ENCODE data around the gene HYAL2. TPM values are rescaled to one million over a fixed set of nuclear protein-coding genes. Genes with fewer than 3 reads are reported as not detected.

Gene HYAL2
- total and polyA plus RNA-seq, 9 of the 15 experiments (the other 6 are each of a cell fraction or from before 2014, with no cell fraction given), result 0.36 to 22.7 (median 11.4) TPM; not detected in 1

- no peak for TF ChIP-seq RNF219 (CRISPR knock-in tag; IDR thresholded peaks at IDR 0.05)
- no peak for TF ChIP-seq POU5F1 (IDR thresholded peaks at IDR 0.05; ENCODE audit: borderline replicate concordance, low read depth, low read length, partially characterized antibody)
- no peak for TF ChIP-seq ZNF589 (CRISPR knock-in tag; IDR thresholded peaks at IDR 0.05; ENCODE audit: low read depth)
- no peak for TF ChIP-seq ZBTB2 (IDR thresholded peaks at IDR 0.05)
- peak; percentile 37; the same call in 1 of the 2 replicates for TF ChIP-seq CBX5 (IDR thresholded peaks at IDR 0.05; ENCODE audit: borderline replicate concordance, low read depth)
- no peak for TF ChIP-seq TSC22D4 (tag; IDR thresholded peaks at IDR 0.05)
- no peak for TF ChIP-seq ATF1 (CRISPR knock-in tag; IDR thresholded peaks at IDR 0.05)
- TF ChIP-seq ATF1 (tag; IDR thresholded peaks at IDR 0.05), result 0 out of 2 replicates have a peak, but pooled peaks have one; percentile 24
- TF ChIP-seq E2F5 (CRISPR knock-in tag; IDR thresholded peaks at IDR 0.05), result no peak
- TF ChIP-seq RBFOX2 (IDR thresholded peaks at IDR 0.05; ENCODE audit: low read depth, low read length), result peak; percentile 55
- no peak for TF ChIP-seq OTX1 (CRISPR knock-in tag; IDR thresholded peaks at IDR 0.05)
- no peak for TF ChIP-seq HOXB6 (CRISPR knock-in tag; IDR thresholded peaks at IDR 0.05; ENCODE audit: borderline replicate concordance)
- no peak; the same call in 1 of the 2 replicates for TF ChIP-seq VEZF1 (CRISPR knock-in tag; IDR thresholded peaks at IDR 0.05)
- 0 out of 2 replicates have a peak, but pooled peaks have one; percentile 37 for TF ChIP-seq ETV5 (CRISPR knock-in tag; IDR thresholded peaks at IDR 0.05; ENCODE audit: low read depth)
- TF ChIP-seq PHTF2 (CRISPR knock-in tag; IDR thresholded peaks at IDR 0.05), result no peak
- TF ChIP-seq HNRNPH1 (optimal IDR thresholded peaks at IDR 0.05; ENCODE audit: low read depth, low read length), result no peak
- TF ChIP-seq CTCFL (IDR thresholded peaks at IDR 0.05; ENCODE audit: borderline replicate concordance, insufficient read depth, low read depth, low read length, poor library complexity, severe bottlenecking), result no peak
Observed at GRCh38 chr3:50272911-50273688, 49.4 kb downstream of the HYAL2 start (continued).
